MM.1S (cell line): ENCODE measurements around the gene COPG1.

Experiments used
- DNase-seq: peaks from one replicate; pipeline ENCODE4 v3.0.0-alpha.2; 2015
- H2AFZ ChIP-seq: fragments of 300-600 bp; sonication (generic); 2 replicates; pipeline ENCODE4 v1.6.0; 2016; ENCODE audit warnings: antibody characterized with exemption, low read length
- H3F3A ChIP-seq: fragments of 300-600 bp; sonication (generic); 2 replicates; pipeline ENCODE4 v1.6.1; 2016; ENCODE audit warnings: mild to moderate bottlenecking, antibody characterized with exemption, low read length, moderate library complexity, mixed read lengths; ENCODE audit not compliant: insufficient read depth
- H3K27ac ChIP-seq: fragments of 300-600 bp; sonication (generic); 2 replicates; pipeline ENCODE4 v1.5.1; 2016; ENCODE audit warnings: mild to moderate bottlenecking, low read length
- H3K27me3 ChIP-seq: fragments of 300-600 bp; sonication (generic); replicated peaks from 2 replicates; pipeline ENCODE4 v1.6.0; 2016; ENCODE audit warnings: low read length; ENCODE audit not compliant: insufficient read depth
- H3K36me3 ChIP-seq: fragments of 300-600 bp; sonication (generic); replicated peaks from 2 replicates; pipeline ENCODE4 v1.6.1; 2016; ENCODE audit warnings: mild to moderate bottlenecking, low read length, mixed read lengths; ENCODE audit not compliant: insufficient read depth
- H3K4me1 ChIP-seq: fragments of 300-600 bp; sonication (generic); 2 replicates; pipeline ENCODE4 v1.6.1; 2016; ENCODE audit warnings: low read length, mixed read lengths
- H3K4me2 ChIP-seq: fragments of 300-600 bp; sonication (generic); 2 replicates; pipeline ENCODE4 v1.6.0; 2016; ENCODE audit warnings: low read depth, low read length
- H3K4me3 ChIP-seq: fragments of 300-600 bp; sonication (generic); 2 replicates; pipeline ENCODE4 v1.5.1; 2016; ENCODE audit warnings: low read length, mixed read lengths
- H3K79me2 ChIP-seq: fragments of 300-600 bp; sonication (generic); 2 replicates; pipeline ENCODE4 v1.6.1; 2016; ENCODE audit warnings: mixed run types, low read length, mixed read lengths
- H3K9ac ChIP-seq: fragments of 300-600 bp; sonication (generic); 2 replicates; pipeline ENCODE4 v1.6.1; 2016; ENCODE audit warnings: low read length, mixed read lengths
- H3K9me2 ChIP-seq: fragments of 300-600 bp; sonication (generic); replicated peaks from 2 replicates; pipeline ENCODE4 v1.6.1; 2016; ENCODE audit warnings: mild to moderate bottlenecking, low read length, mixed read lengths; ENCODE audit not compliant: insufficient read depth
- H3K9me3 ChIP-seq: fragments of 300-600 bp; sonication (generic); replicated peaks from 2 replicates; pipeline ENCODE4 v1.6.1; 2016; ENCODE audit warnings: mild to moderate bottlenecking, low read length, mixed read lengths; ENCODE audit not compliant: insufficient read depth
- H4K20me1 ChIP-seq: fragments of 300-600 bp; sonication (generic); 2 replicates; pipeline ENCODE4 v1.6.1; 2016; ENCODE audit warnings: mild to moderate bottlenecking, low read length, moderate library complexity, mixed read lengths; ENCODE audit not compliant: insufficient read depth
- EZH2 ChIP-seq: fragments of 300-600 bp; sonication (generic); optimal IDR thresholded peaks from 2 replicates; pipeline ENCODE3; 2017; ENCODE audit warnings: low read depth, mild to moderate bottlenecking, antibody characterized with exemption, low read length, mixed read lengths
- EZH2phosphoT487 ChIP-seq: fragments of 300-600 bp; sonication (generic); IDR thresholded peaks from 2 replicates; pipeline ENCODE4 v1.6.1; 2018; ENCODE audit warnings: antibody characterized with exemption, low read length
- TF ChIP-seq, protein P1 (sequence below): fragments of 300-600 bp; sonication (generic); IDR thresholded peaks from 2 replicates; pipeline ENCODE4 v1.5.1; 2016; ENCODE audit warnings: antibody characterized with exemption, low read length, mixed read lengths

Gene COPG1

DNA sequence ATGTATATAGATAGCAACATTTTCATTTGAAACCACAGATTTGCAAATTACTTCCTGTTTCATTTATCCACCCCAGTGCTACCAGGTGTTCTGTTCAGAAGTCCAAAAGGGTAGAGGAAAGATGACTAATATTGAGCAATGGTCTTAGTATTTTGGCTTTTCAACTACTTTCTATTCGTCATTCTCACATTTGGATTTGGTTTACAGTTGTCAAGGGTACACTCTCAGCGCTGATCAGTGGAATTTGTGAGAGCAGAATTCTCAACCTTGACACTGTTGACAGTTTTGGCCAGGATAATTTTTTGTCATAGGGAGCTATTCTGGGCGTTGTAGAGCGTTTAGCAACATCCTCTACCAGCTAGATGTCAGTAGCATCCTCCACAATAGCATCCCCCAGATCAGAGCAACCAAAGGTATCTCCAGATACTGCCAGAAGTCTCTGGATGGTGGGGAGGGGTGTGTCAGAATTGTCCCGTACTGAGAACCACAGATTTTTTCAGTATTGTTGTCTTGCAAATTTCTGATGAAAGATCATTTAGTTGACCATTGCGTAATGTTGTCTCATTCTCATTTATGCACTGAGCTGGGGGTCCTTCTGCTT lies 33.4 kb downstream of the COPG1 start:
- peak overlapping the region; percentile 15; the same call in 1 of the 2 replicates for H3K4me3 ChIP-seq
- peaks cover 42% of the 10 kb centered on the region for H3K4me1 ChIP-seq
- H3K9me2 ChIP-seq: no peaks in the 10 kb centered on the region
- peak overlapping the region; percentile 93 for H3K27ac ChIP-seq
- peak overlapping the region; percentile 67 for H3K4me2 ChIP-seq
- H3K9ac ChIP-seq: peak overlapping the region; percentile 81
- no peaks in the 10 kb centered on the region for H3K36me3 ChIP-seq
- TF ChIP-seq EZH2: no peak
- no peak for TF ChIP-seq EZH2phosphoT487
- TF ChIP-seq, protein P1, sequence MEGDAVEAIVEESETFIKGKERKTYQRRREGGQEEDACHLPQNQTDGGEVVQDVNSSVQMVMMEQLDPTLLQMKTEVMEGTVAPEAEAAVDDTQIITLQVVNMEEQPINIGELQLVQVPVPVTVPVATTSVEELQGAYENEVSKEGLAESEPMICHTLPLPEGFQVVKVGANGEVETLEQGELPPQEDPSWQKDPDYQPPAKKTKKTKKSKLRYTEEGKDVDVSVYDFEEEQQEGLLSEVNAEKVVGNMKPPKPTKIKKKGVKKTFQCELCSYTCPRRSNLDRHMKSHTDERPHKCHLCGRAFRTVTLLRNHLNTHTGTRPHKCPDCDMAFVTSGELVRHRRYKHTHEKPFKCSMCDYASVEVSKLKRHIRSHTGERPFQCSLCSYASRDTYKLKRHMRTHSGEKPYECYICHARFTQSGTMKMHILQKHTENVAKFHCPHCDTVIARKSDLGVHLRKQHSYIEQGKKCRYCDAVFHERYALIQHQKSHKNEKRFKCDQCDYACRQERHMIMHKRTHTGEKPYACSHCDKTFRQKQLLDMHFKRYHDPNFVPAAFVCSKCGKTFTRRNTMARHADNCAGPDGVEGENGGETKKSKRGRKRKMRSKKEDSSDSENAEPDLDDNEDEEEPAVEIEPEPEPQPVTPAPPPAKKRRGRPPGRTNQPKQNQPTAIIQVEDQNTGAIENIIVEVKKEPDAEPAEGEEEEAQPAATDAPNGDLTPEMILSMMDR: 0 out of 2 replicates have a peak, but pooled peaks have one; percentile 25
- H3K9me3 ChIP-seq: no peaks in the 10 kb centered on the region
- peaks cover 76% of the 10 kb centered on the region for H3K79me2 ChIP-seq
- no peaks in the 10 kb centered on the region for H4K20me1 ChIP-seq
- DNase-seq: peak; percentile 90
- H3F3A ChIP-seq: peaks cover 38% of the 10 kb centered on the region
- no peaks in the 10 kb centered on the region for H3K27me3 ChIP-seq
- H2AFZ ChIP-seq: no peak overlapping the region

DNA sequence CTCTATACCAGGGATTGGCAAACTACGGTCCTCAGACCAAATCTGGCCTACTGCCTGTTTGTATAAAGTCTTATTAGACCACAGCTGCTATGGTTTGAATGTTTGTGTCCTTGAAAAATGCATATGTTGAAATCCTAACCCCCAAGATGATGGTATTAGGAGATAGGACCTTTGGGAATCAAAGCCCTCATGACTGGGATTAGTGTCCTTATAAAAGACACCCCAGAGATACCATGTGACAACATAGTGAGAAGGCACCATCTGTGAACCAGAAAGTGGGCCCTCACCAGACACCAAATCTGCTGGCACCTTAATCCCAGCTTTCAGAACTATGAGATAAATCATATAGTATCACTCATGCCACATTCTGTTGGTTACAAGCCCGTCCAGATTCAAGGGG lies 36.7 kb downstream of the COPG1 start:
- H3F3A ChIP-seq: peaks cover 25% of the 10 kb centered on the region
- H2AFZ ChIP-seq: no peak overlapping the region
- no peaks in the 10 kb centered on the region for H3K9me2 ChIP-seq
- no peaks in the 10 kb centered on the region for H3K27me3 ChIP-seq
- DNase-seq: no peak
- H3K9ac ChIP-seq: no peak overlapping the region
- TF ChIP-seq EZH2 (no peak), EZH2phosphoT487 (no peak)
- TF ChIP-seq, protein P1: no peak
- peaks cover 29% of the 10 kb centered on the region for H3K4me1 ChIP-seq
- H3K4me3 ChIP-seq: no peak overlapping the region
- peaks cover 64% of the 10 kb centered on the region for H3K79me2 ChIP-seq
- no peaks in the 10 kb centered on the region for H4K20me1 ChIP-seq
- H3K9me3 ChIP-seq: no peaks in the 10 kb centered on the region
- no peak overlapping the region for H3K27ac ChIP-seq
- no peak overlapping the region for H3K4me2 ChIP-seq
- H3K36me3 ChIP-seq: 0 out of 2 replicates have a peak, but pooled peaks cover 6% of the 10 kb centered on the region

DNA sequence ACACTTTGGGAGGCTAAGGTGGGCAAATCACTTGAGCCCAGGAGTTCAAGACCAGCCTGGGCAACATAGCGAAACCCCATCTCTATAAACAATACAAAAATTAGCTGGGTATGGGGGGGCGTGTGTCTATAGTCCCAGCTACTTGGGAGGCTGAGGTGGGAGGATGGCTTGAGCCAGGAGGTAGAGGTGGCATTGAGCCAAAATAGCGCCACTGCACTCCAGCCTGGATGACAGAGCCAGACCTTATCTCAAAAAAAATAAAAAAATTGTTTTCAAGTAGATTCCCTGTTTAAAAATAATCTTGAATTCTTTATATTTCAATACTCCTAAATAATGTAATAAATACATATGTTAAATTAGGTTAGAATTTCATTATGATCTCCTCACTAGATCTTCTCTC lies 39.0 kb downstream of the COPG1 start:
- TF ChIP-seq EZH2phosphoT487: no peak
- no peak for TF ChIP-seq EZH2
- no peak for DNase-seq

More for the DNA sequence above, 39.0 kb downstream of the COPG1 start:
- H3K4me2 ChIP-seq: no peak overlapping the region
- H3K9ac ChIP-seq: no peak overlapping the region
- H3K4me3 ChIP-seq: no peak overlapping the region
- H3K27ac ChIP-seq: no peak overlapping the region
- peaks cover 69% of the 10 kb centered on the region for H3K79me2 ChIP-seq
- H3K27me3 ChIP-seq: no peaks in the 10 kb centered on the region
- H3F3A ChIP-seq: peaks cover 3% of the 10 kb centered on the region; the same call in 1 of the 2 replicates
- H4K20me1 ChIP-seq: no peaks in the 10 kb centered on the region
- H3K4me1 ChIP-seq: peaks cover 8% of the 10 kb centered on the region
- H3K9me3 ChIP-seq: no peaks in the 10 kb centered on the region
- no peaks in the 10 kb centered on the region for H3K9me2 ChIP-seq
- no peak overlapping the region for H2AFZ ChIP-seq
- H3K36me3 ChIP-seq: 0 out of 2 replicates have a peak, but pooled peaks cover 11% of the 10 kb centered on the region
